HG03565 (cell line): ENCODE measurements around the gene NTF3.

Source experiments
- ATAC-seq: cut with Tn5 transposase; IDR thresholded peaks from one replicate; pipeline ENCODE4 v1.9.1; 2021; ENCODE audit warnings: mild to moderate bottlenecking, moderate library complexity; ENCODE audit not compliant: unreplicated experiment

Gene NTF3

GRCh38 chr12:5430641-5431603 lies 986 bp upstream of the NTF3 start:
- ATAC-seq = no peak

- no peak for ATAC-seq
Observed at GRCh38 chr12:5433081-5433844, 1.4 kb downstream of the NTF3 start.

GRCh38 chr12:5433845-5434646 lies 2.1 kb downstream of the NTF3 start:
- no peak for ATAC-seq

GRCh38 chr12:5434647-5435560 lies 3.0 kb downstream of the NTF3 start:
- ATAC-seq = no peak

GRCh38 chr12:5437182-5437583 lies 5.3 kb downstream of the NTF3 start:
- ATAC-seq = no peak

- ATAC-seq = no peak
Observed at GRCh38 chr12:5437589-5437988, 5.7 kb downstream of the NTF3 start.

GRCh38 chr12:5438671-5439200 lies 6.8 kb downstream of the NTF3 start:
- no peak for ATAC-seq

GRCh38 chr12:5439371-5439771 lies 7.5 kb downstream of the NTF3 start:
- ATAC-seq = no peak

- no peak for ATAC-seq
Observed at GRCh38 chr12:5439788-5440300, 7.9 kb downstream of the NTF3 start.

- no peak for ATAC-seq
Observed at GRCh38 chr12:5440978-5441377, 9.1 kb downstream of the NTF3 start.

GRCh38 chr12:5441497-5442236 lies 9.8 kb downstream of the NTF3 start:
- ATAC-seq = no peak

GRCh38 chr12:5442251-5443006 lies 10.5 kb downstream of the NTF3 start:
- ATAC-seq = no peak

GRCh38 chr12:5444520-5444919 lies 12.6 kb downstream of the NTF3 start:
- ATAC-seq = no peak

GRCh38 chr12:5447320-5447719 lies 15.4 kb downstream of the NTF3 start:
- ATAC-seq = no peak

GRCh38 chr12:5451251-5451650 lies 19.3 kb downstream of the NTF3 start:
- no peak for ATAC-seq

GRCh38 chr12:5452569-5452968 lies 20.7 kb downstream of the NTF3 start:
- no peak for ATAC-seq

- no peak for ATAC-seq
Observed at GRCh38 chr12:5453466-5453865, 21.6 kb downstream of the NTF3 start.

GRCh38 chr12:5455045-5455444 lies 23.1 kb downstream of the NTF3 start:
- no peak for ATAC-seq
